ENCODE data around the gene COG7.
"Not testable (repeated sequence)": the region's sequence is repeated elsewhere in the genome, so short reads cannot be mapped to it uniquely, and the experiment has no call there.

Gene COG7

GRCh38 chr16:23469814-23470213 is 16.8 kb upstream of the COG7 start:
- DNase-seq (ENCODE audit: low spot score), result no peak

GRCh38 chr16:23466162-23466885 is 13.3 kb upstream of the COG7 start:
- DNase-seq (ENCODE audit: low spot score), result no peak

- DNase-seq (ENCODE audit: low spot score), result no peak
Observed at GRCh38 chr16:23465179-23465578, 12.2 kb upstream of the COG7 start.

- no peak for DNase-seq (ENCODE audit: low spot score)
Observed at GRCh38 chr16:23464196-23464595, 11.2 kb upstream of the COG7 start.

- not testable (repeated sequence) for DNase-seq (ENCODE audit: low spot score)
Observed at GRCh38 chr16:23462994-23463393, 10.0 kb upstream of the COG7 start.

GRCh38 chr16:23453338-23454052 is 506 bp upstream of the COG7 start:
- DNase-seq (ENCODE audit: low spot score), result no peak

GRCh38 chr16:23452221-23452571 is 793 bp downstream of the COG7 start:
- no peak for DNase-seq (ENCODE audit: low spot score)

GRCh38 chr16:23448392-23448791 is 4.6 kb downstream of the COG7 start:
- no peak for DNase-seq (ENCODE audit: low spot score)

- DNase-seq (ENCODE audit: low spot score), result not testable (repeated sequence)
Observed at GRCh38 chr16:23437542-23437941, 15.4 kb downstream of the COG7 start.

- DNase-seq (ENCODE audit: low spot score), result no peak
Observed at GRCh38 chr16:23436951-23437350, 16.0 kb downstream of the COG7 start.

GRCh38 chr16:23435500-23435899 is 17.5 kb downstream of the COG7 start:
- DNase-seq (ENCODE audit: low spot score), result peak; percentile 68

- DNase-seq (ENCODE audit: low spot score), result peak; percentile 84
Observed at GRCh38 chr16:23434380-23434779, 18.6 kb downstream of the COG7 start.

GRCh38 chr16:23433261-23433920 is 19.6 kb downstream of the COG7 start:
- DNase-seq (ENCODE audit: low spot score), result no peak

GRCh38 chr16:23432176-23433128 is 20.5 kb downstream of the COG7 start:
- DNase-seq (ENCODE audit: low spot score), result no peak

GRCh38 chr16:23428351-23428750 is 24.6 kb downstream of the COG7 start:
- DNase-seq (ENCODE audit: low spot score), result no peak

- no peak for DNase-seq (ENCODE audit: low spot score)
Observed at GRCh38 chr16:23424292-23424958, 28.6 kb downstream of the COG7 start.

GRCh38 chr16:23423496-23424049 is 29.4 kb downstream of the COG7 start:
- DNase-seq (ENCODE audit: low spot score), result no peak

- DNase-seq (ENCODE audit: low spot score), result no peak
Observed at GRCh38 chr16:23420011-23420410, 33.0 kb downstream of the COG7 start.

- DNase-seq (ENCODE audit: low spot score), result no peak
Observed at GRCh38 chr16:23416816-23417215, 36.2 kb downstream of the COG7 start.

GRCh38 chr16:23414731-23415130 is 38.3 kb downstream of the COG7 start:
- DNase-seq (ENCODE audit: low spot score), result no peak

- DNase-seq (ENCODE audit: low spot score), result no peak
Observed at GRCh38 chr16:23410176-23410575, 42.8 kb downstream of the COG7 start.

All from hematopoietic multipotent progenitor cell treated with erythropoietin and hydrocortisone succinate and interleukin-3 and kit ligand, for 17 days (in vitro differentiated cells).